Measurements from ENCODE around the gene CHST15. TPM values are rescaled to one million over a fixed set of nuclear protein-coding genes. Genes with fewer than 3 reads are reported as not detected.

The CHST15 gene
- total RNA-seq, 5 donors from 2014 or later (not counting 1 experiment from before 2014, with no cell fraction given): 0.95 to 4.2 (median 1.3) TPM

- H3K9me3 Mint-ChIP-seq: no peaks in the 10 kb centered on the region
- Histone ChIP-seq H3K4me3 (ENCODE audit: control insufficient read depth in 1 of 2, extremely low read depth in 1 of 2, low read length in 1 of 2) (no peak overlapping the region), H3K4me1 (ENCODE audit: control insufficient read depth in 1 of 2, extremely low read depth in 1 of 2, insufficient read depth in 2 of 2, low read length in 2 of 2) (peaks cover 21 to 22% of the 10 kb centered on the region in 2 experiments), H3K36me3 (ENCODE audit: control insufficient read depth in 2 of 2, extremely low read depth in 1 of 2, insufficient read depth in 1 of 2, low read length in 1 of 2) (no peaks in the 10 kb centered on the region), H3K9me3 (no peaks in the 10 kb centered on the region), H3K27me3 (replicated peaks in 1 of 2; ENCODE audit: control insufficient read depth in 2 of 2, extremely low read depth in 1 of 2, insufficient read depth in 2 of 2, low read length in 1 of 2) (peaks cover 0 to 17% of the 10 kb centered on the region in 2 experiments), H3K27ac (ENCODE audit: low read length) (no peak overlapping the region)
- POLR2A ChIA-PET: no interaction called here
- peaks cover 0 to 24% of the 10 kb centered on the region in 2 donors for H3K27me3 Mint-ChIP-seq
- CTCF ChIA-PET: no interaction called here
- H3K4me1 Mint-ChIP-seq: peaks cover 21 to 40% (median 34%) of the 10 kb centered on the region in 3 donors
- 83% methylated on average over 15 of the region's 15 CpGs for WGBS (ENCODE audit: insufficient coverage)
- ATAC-seq (replicated peaks in 1 of 4) (no peak), DNase-seq (no peak)
- no peaks in the 10 kb centered on the region for H3K36me3 Mint-ChIP-seq
- peak overlapping the region in 1 of 2 donors; percentile 78 for H3K27ac Mint-ChIP-seq
- no peak overlapping the region for H3K4me3 Mint-ChIP-seq
Measured at GRCh38 chr10:124062390-124062789, 31.0 kb downstream of the CHST15 start.

GRCh38 chr10:124061030-124061429, 32.4 kb downstream of the CHST15 start:
- Mint-ChIP-seq H3K36me3 (no peaks in the 10 kb centered on the region), H3K4me3 (no peak overlapping the region), H3K27ac (no peak overlapping the region), H3K4me1 (peaks cover 17 to 28% (median 25%) of the 10 kb centered on the region in 3 donors), H3K27me3 (peaks cover 0 to 15% of the 10 kb centered on the region in 2 donors), H3K9me3 (no peaks in the 10 kb centered on the region)
- ATAC-seq (replicated peaks in 1 of 4): no peak
- CTCF ChIA-PET: no interaction called here
- DNase-seq: no peak
- H3K4me3 ChIP-seq (ENCODE audit: control insufficient read depth in 1 of 2, extremely low read depth in 1 of 2, low read length in 1 of 2): no peak overlapping the region
- H3K9me3 ChIP-seq: no peaks in the 10 kb centered on the region
- no peak overlapping the region for H3K27ac ChIP-seq (ENCODE audit: low read length)
- POLR2A ChIA-PET: no interaction called here
- WGBS (ENCODE audit: insufficient coverage): 90% methylated on average over 8 of the region's 10 CpGs
- peaks cover 9 to 15% of the 10 kb centered on the region in 2 experiments for H3K4me1 ChIP-seq (ENCODE audit: control insufficient read depth in 1 of 2, extremely low read depth in 1 of 2, insufficient read depth in 2 of 2, low read length in 2 of 2)
- H3K27me3 ChIP-seq (replicated peaks in 1 of 2; ENCODE audit: control insufficient read depth in 2 of 2, extremely low read depth in 1 of 2, insufficient read depth in 2 of 2, low read length in 1 of 2): peaks cover 0 to 13% of the 10 kb centered on the region in 2 experiments
- no peaks in the 10 kb centered on the region for H3K36me3 ChIP-seq (ENCODE audit: control insufficient read depth in 2 of 2, extremely low read depth in 1 of 2, insufficient read depth in 1 of 2, low read length in 1 of 2)

DNA sequence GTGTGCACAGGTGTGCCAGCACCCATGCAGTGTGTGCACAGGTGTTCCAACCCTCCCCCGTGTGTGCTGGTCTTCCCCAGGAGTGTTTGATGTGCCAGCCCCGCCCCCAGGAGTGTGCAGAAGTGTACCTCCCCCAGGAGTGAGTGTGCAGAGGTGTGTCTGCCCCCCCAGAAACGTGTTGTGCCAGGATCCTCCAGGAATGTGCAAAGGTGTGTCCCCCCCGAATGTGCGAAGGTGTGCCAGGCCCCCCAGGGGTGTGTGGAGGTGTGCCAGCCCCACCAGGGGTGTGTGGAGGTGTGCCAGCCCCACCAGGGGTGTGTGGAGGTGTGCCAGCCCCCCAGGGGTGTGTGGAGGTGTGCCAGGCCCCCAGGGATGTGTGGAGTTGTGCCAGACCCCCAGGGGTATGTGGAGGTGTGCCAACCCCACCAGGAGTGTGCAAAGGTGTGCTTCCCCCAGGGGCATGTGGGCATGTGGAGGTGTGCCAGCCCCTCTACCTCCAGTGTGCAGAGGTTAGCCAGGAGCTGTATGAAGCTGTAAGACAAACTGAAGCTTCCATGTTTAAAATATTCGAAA, 33.2 kb downstream of the CHST15 start:
- H3K4me1 Mint-ChIP-seq: peaks cover 14 to 20% (median 18%) of the 10 kb centered on the region in 3 donors
- H3K36me3 ChIP-seq (ENCODE audit: control insufficient read depth in 2 of 2, extremely low read depth in 1 of 2, insufficient read depth in 1 of 2, low read length in 1 of 2): no peaks in the 10 kb centered on the region
- H3K4me1 ChIP-seq (ENCODE audit: control insufficient read depth in 1 of 2, extremely low read depth in 1 of 2, insufficient read depth in 2 of 2, low read length in 2 of 2): peaks cover 2 to 11% of the 10 kb centered on the region in 2 experiments
- H3K27me3 Mint-ChIP-seq: peaks cover 0 to 11% of the 10 kb centered on the region in 2 donors
- H3K4me3 ChIP-seq (ENCODE audit: control insufficient read depth in 1 of 2, extremely low read depth in 1 of 2, low read length in 1 of 2): no peak overlapping the region
- H3K27me3 ChIP-seq (replicated peaks in 1 of 2; ENCODE audit: control insufficient read depth in 2 of 2, extremely low read depth in 1 of 2, insufficient read depth in 2 of 2, low read length in 1 of 2): peaks cover 0 to 11% of the 10 kb centered on the region in 2 experiments
- ChIA-PET POLR2A (no interaction called here), CTCF (interaction anchor here in 1 of 2 donors (0.6 kb wide), 1 partner anchor 39 kb away, joined by 4 read pairs; no protein-coding TSS in a partner anchor)
- 50% methylated on average over 5 of the region's 6 CpGs for WGBS (ENCODE audit: insufficient coverage)
- H3K9me3 ChIP-seq: no peaks in the 10 kb centered on the region
- H3K27ac ChIP-seq (ENCODE audit: low read length): no peak overlapping the region
- no peaks in the 10 kb centered on the region for H3K36me3 Mint-ChIP-seq
- H3K4me3 Mint-ChIP-seq: no peak overlapping the region
- no peak for ATAC-seq (replicated peaks in 1 of 4)
- H3K9me3 Mint-ChIP-seq: no peaks in the 10 kb centered on the region
- no peak overlapping the region for H3K27ac Mint-ChIP-seq
- DNase-seq: no peak

DNA sequence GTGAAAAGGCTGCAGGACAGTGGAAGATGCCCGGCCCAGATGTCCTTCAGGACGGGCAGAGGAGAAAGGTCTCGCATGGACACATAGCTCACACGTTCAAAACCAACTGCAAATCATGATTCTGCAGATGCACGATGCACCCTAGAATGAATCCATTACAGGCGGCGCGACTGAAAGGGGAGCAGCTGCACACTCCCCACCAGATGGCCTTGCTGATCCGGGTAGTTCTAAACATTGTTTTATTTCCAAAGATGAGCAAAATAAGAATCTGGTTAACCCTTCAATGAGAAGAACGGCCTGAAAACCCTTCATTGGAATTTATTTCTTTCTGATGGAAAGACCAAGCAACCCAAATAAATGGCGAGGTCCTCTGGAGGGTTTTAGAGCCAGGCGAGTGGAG, 33.8 kb downstream of the CHST15 start:
- no peak overlapping the region for H3K4me3 ChIP-seq (ENCODE audit: control insufficient read depth in 1 of 2, extremely low read depth in 1 of 2, low read length in 1 of 2)
- H3K36me3 Mint-ChIP-seq: no peaks in the 10 kb centered on the region
- H3K4me1 ChIP-seq (ENCODE audit: control insufficient read depth in 1 of 2, extremely low read depth in 1 of 2, insufficient read depth in 2 of 2, low read length in 2 of 2): peaks cover 2 to 4% of the 10 kb centered on the region in 2 experiments
- WGBS (ENCODE audit: insufficient coverage): 76% methylated on average over 12 of the region's 12 CpGs
- no peaks in the 10 kb centered on the region for H3K36me3 ChIP-seq (ENCODE audit: control insufficient read depth in 2 of 2, extremely low read depth in 1 of 2, insufficient read depth in 1 of 2, low read length in 1 of 2)
- POLR2A ChIA-PET: no interaction called here
- CTCF ChIA-PET: no interaction called here
- no peaks in the 10 kb centered on the region for H3K9me3 ChIP-seq
- peaks cover 0 to 7% of the 10 kb centered on the region in 2 experiments for H3K27me3 ChIP-seq (replicated peaks in 1 of 2; ENCODE audit: control insufficient read depth in 2 of 2, extremely low read depth in 1 of 2, insufficient read depth in 2 of 2, low read length in 1 of 2)
- H3K4me3 Mint-ChIP-seq: no peak overlapping the region
- no peak overlapping the region for H3K27ac Mint-ChIP-seq
- DNase-seq (no peak), ATAC-seq (replicated peaks in 1 of 4) (no peak)
- H3K27ac ChIP-seq (ENCODE audit: low read length): no peak overlapping the region
- peaks cover 0 to 6% of the 10 kb centered on the region in 2 donors for H3K27me3 Mint-ChIP-seq
- H3K9me3 Mint-ChIP-seq: no peaks in the 10 kb centered on the region
- peaks cover 10 to 14% (median 13%) of the 10 kb centered on the region in 3 donors for H3K4me1 Mint-ChIP-seq

DNA sequence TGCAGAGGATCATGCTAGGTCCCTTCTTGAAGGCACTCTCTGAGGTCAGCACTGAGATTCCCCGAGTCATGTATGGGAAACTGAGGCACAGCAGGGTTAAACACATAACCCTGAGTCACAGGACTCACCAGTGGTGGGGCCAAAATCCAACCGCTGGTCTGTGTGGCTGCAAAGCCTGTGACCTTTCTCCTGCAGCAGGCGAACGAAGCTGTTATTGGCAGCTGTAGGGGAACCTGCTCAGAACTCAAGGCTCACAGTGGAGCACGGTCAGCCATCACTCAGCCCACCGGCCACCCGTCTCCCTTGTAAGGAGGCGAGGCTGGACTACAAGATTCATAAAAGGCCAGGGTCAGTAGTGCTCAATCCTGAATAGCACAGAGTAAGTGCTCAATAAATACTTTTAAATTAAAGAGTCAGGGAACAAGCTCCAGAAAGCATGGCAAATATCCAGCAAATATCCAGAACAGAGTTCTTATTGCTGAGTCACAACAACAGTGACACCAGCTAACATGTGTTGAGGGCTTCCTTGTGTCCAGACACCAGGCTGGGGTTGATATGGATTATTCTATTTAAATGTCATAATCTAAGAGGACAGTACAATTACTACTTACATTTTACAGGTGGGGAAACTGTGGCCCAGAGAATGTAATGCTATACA, 34.9 kb downstream of the CHST15 start:
- peaks cover 2 to 5% (median 2%) of the 10 kb centered on the region in 3 donors for H3K4me1 Mint-ChIP-seq
- no peak overlapping the region for H3K4me3 Mint-ChIP-seq
- no peaks in the 10 kb centered on the region for H3K36me3 Mint-ChIP-seq
- Histone ChIP-seq H3K27ac (ENCODE audit: low read length) (no peak overlapping the region), H3K36me3 (ENCODE audit: control insufficient read depth in 2 of 2, extremely low read depth in 1 of 2, insufficient read depth in 1 of 2, low read length in 1 of 2) (no peaks in the 10 kb centered on the region), H3K4me3 (ENCODE audit: control insufficient read depth in 1 of 2, extremely low read depth in 1 of 2, low read length in 1 of 2) (no peak overlapping the region), H3K4me1 (ENCODE audit: control insufficient read depth in 1 of 2, extremely low read depth in 1 of 2, insufficient read depth in 2 of 2, low read length in 2 of 2) (peaks cover 0 to 2% of the 10 kb centered on the region in 2 experiments), H3K27me3 (replicated peaks in 1 of 2; ENCODE audit: control insufficient read depth in 2 of 2, extremely low read depth in 1 of 2, insufficient read depth in 2 of 2, low read length in 1 of 2) (peaks cover 0 to 7% of the 10 kb centered on the region in 2 experiments), H3K9me3 (no peaks in the 10 kb centered on the region)
- H3K27me3 Mint-ChIP-seq: peaks cover 0 to 6% of the 10 kb centered on the region in 2 donors
- POLR2A ChIA-PET: no interaction called here
- ATAC-seq (replicated peaks in 1 of 4) (no peak), DNase-seq (no peak)
- CTCF ChIA-PET: no interaction called here
- H3K9me3 Mint-ChIP-seq: no peaks in the 10 kb centered on the region
- no peak overlapping the region for H3K27ac Mint-ChIP-seq
- WGBS (ENCODE audit: insufficient coverage): 81% methylated on average over 7 of the region's 8 CpGs

GRCh38 chr10:124057601-124058000, 35.8 kb downstream of the CHST15 start:
- Mint-ChIP-seq H3K27ac (no peak overlapping the region), H3K36me3 (no peaks in the 10 kb centered on the region), H3K9me3 (no peaks in the 10 kb centered on the region), H3K4me1 (no peaks in the 10 kb centered on the region), H3K27me3 (peaks cover 0 to 6% of the 10 kb centered on the region in 2 donors), H3K4me3 (no peak overlapping the region)
- DNase-seq (no peak), ATAC-seq (replicated peaks in 1 of 4) (no peak)
- no peak overlapping the region for H3K4me3 ChIP-seq (ENCODE audit: control insufficient read depth in 1 of 2, extremely low read depth in 1 of 2, low read length in 1 of 2)
- ChIA-PET CTCF (no interaction called here), POLR2A (no interaction called here)
- peaks cover 0 to 7% of the 10 kb centered on the region in 2 experiments for H3K27me3 ChIP-seq (replicated peaks in 1 of 2; ENCODE audit: control insufficient read depth in 2 of 2, extremely low read depth in 1 of 2, insufficient read depth in 2 of 2, low read length in 1 of 2)
- no peaks in the 10 kb centered on the region for H3K36me3 ChIP-seq (ENCODE audit: control insufficient read depth in 2 of 2, extremely low read depth in 1 of 2, insufficient read depth in 1 of 2, low read length in 1 of 2)
- no peak overlapping the region for H3K27ac ChIP-seq (ENCODE audit: low read length)
- H3K9me3 ChIP-seq: no peaks in the 10 kb centered on the region
- H3K4me1 ChIP-seq (ENCODE audit: control insufficient read depth in 1 of 2, extremely low read depth in 1 of 2, insufficient read depth in 2 of 2, low read length in 2 of 2): no peaks in the 10 kb centered on the region
- 65% methylated on average over 5 of the region's 6 CpGs for WGBS (ENCODE audit: insufficient coverage)
